VCaP (cell line): ENCODE results near the gene HBA1.
A peak's percentile ranks its signal among the peaks of the same experiment; 100 is the strongest.

Experiments
- H3K27ac ChIP-seq: fragments of 450-650 bp; 2 replicates; pipeline ENCODE4 v1.5.1; 2017
- CTCF ChIP-seq: fragments of 450-650 bp; conservative IDR thresholded peaks from 2 replicates; pipeline ENCODE4 v1.5.1; 2017; ENCODE audit warnings: mild to moderate bottlenecking, moderate library complexity

The HBA1 gene

GRCh38 chr16:176477-177382 lies at the start of gene HBA1:
Gene HBA1 (plus strand): TSS chr16:176680. CDS start chr16:176717, 37 bp downstream.
- H3K27ac ChIP-seq = peak within 1 kb of the TSS; percentile 50

- TF ChIP-seq CTCF = no peak
- no peak overlapping the region for H3K27ac ChIP-seq
Observed at GRCh38 chr16:129075-129474, 47.4 kb upstream of the HBA1 start.

- no peak overlapping the region for H3K27ac ChIP-seq
- TF ChIP-seq CTCF = no peak
Observed at GRCh38 chr16:130533-131173, 45.8 kb upstream of the HBA1 start.

GRCh38 chr16:132120-132519 lies 44.4 kb upstream of the HBA1 start:
- no peak for TF ChIP-seq CTCF
- H3K27ac ChIP-seq = no peak overlapping the region

- H3K27ac ChIP-seq = no peak overlapping the region
- no peak for TF ChIP-seq CTCF
Observed at GRCh38 chr16:133716-134115, 42.8 kb upstream of the HBA1 start.

GRCh38 chr16:138049-138417 lies 38.4 kb upstream of the HBA1 start:
- TF ChIP-seq CTCF = no peak
- peak overlapping the region; percentile 73; the same call in 1 of the 2 replicates for H3K27ac ChIP-seq

GRCh38 chr16:140175-140857 lies 36.2 kb upstream of the HBA1 start:
- TF ChIP-seq CTCF = no peak
- no peak overlapping the region for H3K27ac ChIP-seq
